Stimulated activated CD4-positive, alpha-beta T cell treated with anti-CD3 and anti-CD28 coated beads, Interleukin-12 subunit alpha, Interleukin-12 subunit beta, amount 100 ng/mL, for 4 hours (primary cell): ENCODE results near the gene SIVA1.

Source experiments
- DNase-seq: peaks from one replicate; pipeline ENCODE4 v3.0.0-alpha.2; 2020

The SIVA1 gene

DNA sequence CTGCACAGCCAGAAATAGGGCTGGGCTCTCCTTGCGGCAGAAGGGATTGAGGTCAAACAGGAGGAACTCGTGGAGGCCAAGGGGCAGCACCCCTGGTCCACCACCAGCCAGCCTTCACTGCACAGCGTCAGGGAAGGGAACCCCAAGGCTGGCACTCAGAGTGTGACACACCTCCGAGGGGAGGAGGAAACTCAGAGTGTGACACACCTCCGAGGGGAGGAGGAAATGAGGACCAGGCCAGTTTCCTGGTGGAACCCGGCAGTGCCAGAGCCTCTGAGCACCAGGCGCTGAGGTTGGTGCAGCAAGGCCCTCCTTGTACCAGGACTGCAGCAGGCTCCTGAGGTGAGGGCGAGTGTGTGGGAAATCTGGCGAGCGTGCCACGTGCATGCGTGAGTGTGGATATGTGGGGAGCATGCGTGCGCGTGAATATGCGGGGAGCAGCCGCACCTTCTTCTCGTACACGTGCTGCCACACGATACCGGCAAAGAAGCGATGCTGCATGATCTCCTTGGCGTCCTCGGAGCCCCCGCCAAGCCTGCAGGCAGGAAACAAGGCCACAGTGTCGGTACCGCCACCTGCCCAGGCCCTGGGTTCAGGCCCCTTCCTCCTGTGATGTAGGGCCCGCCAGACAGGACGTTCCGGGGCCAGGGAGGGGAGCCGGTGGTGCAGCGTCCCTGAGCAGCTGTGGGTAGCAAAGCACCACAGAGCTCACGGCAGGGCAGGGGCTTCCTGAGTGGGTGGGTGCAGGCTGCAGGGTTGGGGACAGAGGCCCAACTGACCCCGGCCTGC is 19.2 kb downstream of the SIVA1 start:
- no peak for DNase-seq

DNA sequence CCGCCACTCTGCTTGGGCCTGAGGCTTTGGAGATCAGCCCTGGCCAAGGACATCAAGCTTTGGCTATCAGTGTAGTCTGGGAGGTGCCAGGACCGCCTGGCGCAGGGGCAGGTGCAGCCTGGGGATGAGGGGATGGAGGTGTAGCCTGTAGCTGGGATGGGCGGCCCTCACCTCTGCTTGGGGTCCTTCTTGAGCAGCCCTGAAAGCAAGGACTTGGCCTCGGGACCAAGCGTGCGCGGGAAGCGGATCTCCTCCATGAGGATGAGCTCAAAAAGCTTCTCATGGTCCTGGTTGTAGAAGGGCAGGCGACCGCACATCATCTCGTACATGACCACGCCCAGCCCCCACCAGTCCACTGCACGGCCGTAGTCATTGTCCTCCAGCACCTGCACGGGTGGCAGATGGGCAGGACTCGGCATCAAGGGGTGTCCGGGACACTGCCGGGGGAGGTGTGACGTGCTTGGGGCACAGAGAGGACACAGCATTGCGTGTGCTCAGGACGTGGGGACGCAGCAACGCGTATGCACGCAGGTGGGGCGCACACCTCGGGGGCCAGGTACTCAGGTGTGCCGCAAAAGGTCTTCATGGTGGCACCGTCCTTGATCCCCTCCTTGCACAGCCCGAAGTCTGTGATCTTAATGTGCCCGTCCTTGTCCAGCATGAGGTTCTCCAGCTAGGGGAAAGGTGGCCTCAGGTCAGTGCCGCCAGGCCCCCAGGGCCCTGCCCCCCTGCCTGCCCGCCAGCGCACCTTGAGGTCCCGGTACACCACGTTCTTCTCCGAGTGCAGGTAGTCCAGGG is 20.0 kb downstream of the SIVA1 start:
- DNase-seq, result no peak

DNA sequence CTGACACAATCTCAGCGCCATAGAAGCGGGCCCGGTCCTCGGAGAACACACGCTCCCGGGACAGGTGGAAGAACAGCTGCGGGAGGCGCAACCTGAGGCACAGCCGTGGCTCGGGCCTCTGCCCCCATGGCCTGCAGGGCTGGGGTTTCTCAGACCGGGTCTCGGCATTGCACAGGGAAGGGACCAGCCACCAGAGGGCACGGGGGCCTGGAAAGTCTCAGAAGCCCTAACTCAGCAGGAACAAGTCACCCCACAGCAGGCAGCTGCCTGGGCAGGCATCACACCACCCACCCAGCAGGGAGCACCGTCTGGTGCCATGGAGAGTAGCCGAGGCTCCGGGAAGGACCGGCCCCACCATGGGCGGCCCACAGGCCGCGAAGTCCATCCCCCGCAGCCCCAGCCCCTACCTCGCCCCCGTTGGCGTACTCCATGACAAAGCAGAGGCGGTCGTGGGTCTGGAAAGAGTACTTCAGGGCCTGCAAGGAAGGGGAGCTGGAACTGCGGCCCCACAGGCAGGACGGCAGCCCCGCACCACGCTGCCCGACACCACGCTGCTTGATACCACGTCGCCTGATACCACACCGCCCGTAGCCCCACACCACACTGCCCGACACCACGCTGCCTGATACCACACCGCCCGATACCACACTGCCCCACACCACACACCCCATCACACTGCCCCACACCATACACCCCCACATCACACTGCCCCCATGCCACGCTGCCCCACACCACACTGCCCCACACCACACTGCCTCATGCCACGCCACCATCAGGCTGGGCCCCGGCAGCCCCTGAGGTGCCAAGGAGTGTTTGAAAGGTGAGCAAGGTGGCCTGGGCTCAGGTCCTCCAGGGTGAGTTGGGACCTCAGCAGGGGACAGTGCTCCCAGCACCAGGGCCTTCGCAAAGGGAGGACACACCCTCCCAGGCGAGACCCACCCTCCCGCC is 20.8 kb downstream of the SIVA1 start:
- no peak for DNase-seq

DNA sequence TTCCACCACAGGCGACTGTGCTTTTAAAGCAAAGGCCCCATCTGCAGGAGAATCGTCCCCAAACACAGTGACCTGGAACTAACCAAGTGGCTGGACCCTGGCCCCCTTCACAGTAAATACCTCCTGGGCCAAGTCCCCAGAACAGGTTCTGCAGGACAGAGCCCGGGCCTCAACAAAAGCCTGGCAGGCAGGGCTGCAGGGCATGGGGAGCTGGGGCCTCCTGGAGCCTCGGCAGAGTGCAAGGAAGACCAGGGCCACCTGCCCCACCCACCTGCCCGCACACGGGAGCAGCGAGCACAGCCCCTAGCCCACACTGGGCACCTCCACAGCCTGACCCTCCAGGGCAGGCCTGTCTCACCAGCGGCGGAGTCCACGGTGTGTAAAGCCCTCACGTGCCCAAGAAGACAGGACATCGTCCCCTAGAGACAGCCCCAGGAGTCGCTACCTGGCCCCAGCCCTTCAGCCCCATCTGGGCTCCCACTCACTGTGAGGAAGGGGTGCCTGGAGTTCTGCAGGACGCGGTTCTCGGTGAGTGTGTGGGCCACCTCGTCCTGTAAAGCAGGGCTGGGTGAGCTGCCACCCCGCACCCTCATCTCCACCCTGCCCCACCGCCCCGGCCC is 21.6 kb downstream of the SIVA1 start:
- no peak for DNase-seq

DNA sequence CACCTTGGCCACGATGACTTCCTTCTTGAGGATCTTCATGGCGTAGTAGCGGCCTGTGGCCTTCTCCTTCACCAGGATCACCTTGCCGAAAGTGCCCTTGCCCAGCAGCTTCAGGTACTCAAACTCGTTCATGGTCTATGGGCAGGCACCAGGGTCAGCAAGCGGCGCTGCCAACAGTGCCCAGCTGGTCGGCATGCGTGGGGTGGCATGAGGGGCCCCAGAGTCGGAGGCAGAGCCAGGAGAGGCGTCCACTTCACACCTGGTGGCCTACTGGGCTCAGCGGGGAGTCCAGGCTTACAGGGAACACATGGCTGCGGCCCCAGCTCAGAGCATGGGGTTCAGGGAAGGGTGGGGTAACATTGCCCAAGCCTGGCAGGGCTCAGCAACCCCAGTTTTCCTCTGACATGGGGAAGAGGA is 22.1 kb downstream of the SIVA1 start:
- DNase-seq, result no peak

DNA sequence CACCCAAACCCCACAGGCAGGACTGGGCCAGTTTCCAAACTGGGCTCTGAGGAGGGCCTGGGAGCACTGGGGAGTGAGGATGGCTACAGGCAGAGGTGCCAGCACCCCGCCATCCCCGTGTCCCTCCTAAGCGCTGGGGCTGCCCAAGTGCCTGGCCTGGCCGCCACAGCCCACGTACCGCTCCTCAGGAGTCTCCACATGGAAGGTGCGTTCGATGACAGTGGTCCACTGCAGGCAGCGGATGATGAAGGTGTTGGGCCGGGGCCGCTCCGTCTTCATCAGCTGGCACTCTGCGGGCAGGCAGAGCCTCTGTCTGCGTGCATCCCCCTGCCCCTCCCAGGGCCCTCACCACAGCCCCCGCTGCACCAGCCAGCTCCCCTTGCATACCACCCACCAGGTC is 23.5 kb downstream of the SIVA1 start:
- DNase-seq, result no peak

DNA sequence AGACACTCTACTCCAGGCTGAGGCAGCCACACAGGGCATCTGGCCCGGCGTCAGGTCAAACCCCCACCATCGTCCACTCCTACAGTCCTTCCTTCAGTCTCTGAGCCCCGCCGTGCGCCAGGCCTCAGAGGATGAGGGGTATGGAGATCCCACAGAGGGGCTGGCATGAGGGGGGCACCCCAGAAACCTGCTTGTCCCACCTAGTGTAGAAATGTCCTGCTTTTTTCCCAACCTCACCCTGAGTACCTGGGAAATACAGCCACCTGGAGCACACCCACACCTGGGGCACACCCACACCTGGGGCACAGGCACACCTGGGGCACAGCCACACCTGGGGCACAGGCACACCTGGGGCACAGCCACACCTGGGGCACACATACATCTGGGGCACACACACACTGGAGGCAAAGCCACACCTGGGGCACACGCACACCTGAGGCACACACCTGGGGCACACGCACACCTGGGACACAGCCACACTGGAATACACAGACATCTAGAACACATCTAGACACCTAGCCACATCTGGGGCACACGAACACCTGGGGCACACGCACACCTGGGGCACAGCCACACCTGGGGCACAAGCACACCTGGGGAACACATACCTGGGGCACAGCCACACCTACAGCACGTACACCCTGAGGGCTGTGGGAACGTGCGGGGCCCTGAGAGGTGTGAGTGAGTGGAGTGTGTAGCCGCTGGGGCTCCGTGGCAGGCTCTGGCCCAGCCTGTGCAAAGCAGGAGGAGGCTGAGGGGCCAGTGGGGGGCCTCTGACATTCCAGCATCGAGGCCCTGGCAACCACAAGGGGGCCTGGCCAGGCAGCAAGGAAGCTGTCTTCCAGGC is 24.2 kb downstream of the SIVA1 start:
- no peak for DNase-seq

DNA sequence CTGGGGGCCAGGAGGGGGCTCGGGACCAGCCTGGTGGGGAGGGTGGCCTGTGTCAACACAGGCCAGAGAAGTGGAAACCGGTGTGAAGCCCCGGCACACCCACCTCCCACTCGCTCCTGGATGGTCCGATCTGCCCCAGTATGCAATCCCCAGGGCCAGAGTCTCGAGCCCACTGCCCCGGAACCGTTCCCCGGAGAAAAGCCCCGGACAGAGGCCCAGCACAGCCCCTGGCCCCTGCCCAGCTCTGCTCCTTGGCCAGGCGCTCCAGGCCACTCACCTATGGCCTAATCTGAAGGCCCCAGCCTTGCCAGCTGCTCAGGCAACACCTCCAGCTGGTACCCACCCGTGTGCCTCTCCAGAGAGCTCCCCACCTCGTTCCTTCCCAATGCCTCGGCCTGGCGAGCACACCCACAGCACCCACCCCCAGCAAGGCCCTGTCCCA is 24.9 kb downstream of the SIVA1 start:
- DNase-seq, result no peak

DNA sequence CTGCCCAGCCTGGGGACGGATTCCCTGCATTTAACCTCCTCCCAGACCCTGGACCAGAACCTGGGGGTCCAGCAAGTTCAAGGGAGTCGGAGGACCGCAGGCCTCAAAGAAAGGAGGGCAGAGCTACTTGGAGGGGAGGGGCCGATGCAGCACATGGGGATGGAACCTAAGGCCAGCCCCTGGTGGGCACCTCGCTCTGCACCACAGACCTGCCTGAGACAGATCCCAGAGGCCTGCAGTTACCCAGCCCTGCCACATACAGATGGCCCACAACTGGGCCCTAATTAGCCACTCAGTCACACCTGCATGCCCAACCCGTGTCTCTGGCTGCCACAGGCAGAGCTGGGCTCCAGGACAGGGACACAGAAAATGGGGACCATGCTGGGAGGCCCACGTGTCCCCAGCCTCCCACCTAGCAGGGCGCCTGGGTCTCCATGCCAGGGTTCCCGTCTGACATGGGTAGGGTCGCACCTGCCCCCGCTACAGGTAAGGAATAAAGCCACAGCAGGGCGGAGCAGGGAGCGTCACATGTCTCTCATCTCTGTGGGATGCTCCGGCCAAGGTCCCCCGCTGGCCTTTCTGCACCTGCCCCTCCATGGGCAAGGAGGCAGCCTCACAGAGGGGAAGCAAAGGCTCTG is 25.9 kb downstream of the SIVA1 start:
- DNase-seq, result no peak

DNA sequence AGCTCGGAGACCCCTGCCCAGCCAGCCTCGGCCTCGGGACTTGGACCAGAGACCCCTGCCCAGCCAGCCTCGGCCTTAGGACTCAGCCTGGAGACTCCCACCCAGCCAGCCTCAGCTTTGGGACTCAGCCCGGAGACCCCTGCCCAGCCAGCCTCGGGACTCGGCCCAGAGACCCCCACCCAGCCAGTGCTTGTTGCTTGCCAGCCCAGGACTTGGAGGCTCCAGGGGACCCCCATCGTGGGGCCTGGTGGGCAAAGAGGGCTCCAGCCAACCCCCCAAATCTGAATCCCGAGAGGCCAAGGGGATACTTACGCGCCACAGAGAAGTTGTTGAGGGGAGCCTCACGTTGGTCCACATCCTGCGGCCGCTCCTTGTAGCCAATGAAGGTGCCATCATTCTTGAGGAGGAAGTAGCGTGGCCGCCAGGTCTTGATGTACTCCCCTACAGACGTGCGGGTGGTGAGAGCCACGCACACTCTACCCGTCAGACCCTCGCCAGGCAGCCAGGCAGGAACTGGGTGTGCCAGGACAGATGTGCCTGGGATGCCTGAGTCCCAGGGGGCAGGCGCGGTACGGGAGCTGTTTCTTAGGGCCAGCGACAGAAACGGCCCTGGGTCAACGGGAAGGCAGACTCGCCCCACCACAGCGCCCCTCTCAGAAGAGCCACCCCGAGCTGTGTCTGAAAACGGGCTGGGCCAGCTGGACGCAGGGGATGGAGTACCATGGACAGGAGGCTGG is 27.0 kb downstream of the SIVA1 start:
- DNase-seq, result no peak

DNA sequence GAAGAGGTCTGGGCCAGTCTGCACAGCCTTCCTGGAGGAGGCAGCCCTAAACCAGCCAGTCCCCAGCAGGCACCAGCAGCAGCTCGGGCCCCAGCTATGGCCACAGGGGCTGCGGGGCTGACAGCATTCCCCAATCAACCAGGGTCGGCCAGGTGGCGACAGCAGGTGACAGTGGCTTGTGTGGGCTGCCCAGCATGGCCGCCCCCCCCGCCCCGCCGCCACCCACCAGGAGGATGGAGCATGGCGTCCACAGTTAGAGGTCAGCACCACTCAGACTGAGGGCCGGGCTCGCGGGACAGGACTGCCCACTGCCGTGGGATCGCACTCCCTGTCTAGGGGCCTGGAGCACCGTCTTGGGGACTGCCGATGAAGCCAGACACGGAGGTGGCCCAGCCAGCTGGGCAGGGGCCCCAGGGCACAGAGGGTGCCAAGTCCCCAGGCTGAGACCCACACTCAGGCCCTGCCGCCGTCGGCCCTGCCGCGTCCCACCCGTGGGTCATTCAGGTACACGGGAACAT is 27.6 kb downstream of the SIVA1 start:
- DNase-seq, result no peak

DNA sequence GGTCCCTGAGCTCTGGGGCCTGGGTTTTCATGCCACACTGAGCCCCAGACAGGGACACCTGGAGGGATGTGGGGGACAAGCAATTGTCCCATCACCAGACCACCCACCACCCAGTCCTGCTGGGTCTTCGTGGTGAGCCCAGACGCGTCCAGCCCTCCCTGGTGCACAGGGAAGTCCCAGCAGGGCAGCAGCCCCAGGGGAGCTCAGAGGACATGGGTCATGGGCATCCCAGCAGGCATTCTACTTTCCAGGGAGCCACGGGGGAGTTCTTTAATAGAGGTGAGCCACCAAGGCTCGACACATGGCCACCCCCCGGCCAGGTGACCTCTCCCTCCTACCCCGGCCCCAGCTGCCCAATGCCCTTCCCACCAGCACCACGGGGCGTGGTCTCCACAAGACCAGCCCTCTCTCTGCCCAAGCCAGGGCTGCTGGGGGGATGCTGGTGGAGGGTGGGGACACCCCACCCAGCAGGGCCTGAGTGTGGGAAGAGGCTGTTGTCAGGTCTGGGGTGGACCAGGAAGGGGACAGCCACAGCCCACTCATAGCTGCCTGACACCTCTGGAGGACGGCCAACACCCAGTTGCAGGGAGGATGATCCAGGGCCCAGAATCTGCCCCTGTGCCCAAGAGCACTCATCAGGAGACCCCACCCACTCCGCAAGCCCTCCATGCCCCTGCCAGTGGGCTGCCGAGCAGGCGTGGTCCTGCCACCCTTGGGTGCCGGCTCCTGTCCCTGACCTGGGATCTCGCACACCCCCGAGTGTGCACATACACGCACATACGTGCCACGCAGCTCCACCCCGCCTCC is 28.5 kb downstream of the SIVA1 start:
- no peak for DNase-seq

DNA sequence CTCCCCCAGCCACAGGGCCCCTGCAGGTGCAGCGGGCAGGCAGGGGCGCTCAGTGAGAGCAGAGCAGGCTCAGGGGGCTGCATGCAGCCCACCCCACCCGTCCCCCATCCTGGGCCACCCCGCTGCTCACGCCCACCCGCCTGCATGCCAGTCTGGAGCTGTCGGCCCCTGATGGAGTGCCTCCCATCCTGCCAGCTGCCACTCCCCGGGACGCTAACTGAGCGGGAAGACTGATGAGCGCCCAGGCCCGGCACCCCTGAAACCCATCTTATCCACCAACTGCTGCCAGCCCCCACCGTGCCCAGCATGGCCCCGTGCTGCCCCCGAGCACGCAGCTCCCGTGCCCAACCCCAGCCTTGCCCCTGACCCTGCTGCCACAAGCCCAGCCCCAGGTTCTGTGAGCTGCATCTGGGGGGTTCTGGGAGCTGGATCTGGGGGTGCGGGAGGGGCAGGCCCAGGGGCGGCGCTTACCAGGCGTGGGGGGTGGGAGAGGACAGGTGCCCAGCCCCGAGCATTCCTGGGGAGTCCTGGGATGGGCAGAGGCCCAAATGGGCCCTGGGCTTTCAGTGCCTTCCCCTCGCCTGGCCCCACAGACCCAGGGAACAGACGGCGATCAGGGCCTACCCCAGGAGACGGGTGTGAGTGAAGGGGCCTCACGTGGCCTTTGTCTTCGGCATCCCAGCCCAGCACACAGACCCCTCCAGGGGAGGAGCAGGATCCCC is 29.3 kb downstream of the SIVA1 start:
- no peak for DNase-seq

DNA sequence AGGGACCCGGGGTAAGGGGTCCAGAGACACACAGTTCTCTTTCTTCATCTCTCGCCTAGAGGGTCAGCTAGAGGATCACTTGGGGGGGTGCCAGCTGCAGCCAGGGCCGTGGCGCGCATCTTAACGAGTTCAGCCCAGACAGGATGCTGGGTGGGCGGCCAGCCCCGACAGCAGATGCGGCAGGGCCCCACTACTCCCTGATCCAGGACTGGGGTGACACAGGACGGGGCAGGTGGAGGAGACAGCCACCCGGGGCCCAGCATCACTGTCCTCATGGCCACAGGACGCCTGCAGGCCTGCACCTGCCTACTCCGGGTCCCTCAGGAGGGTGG is 29.8 kb downstream of the SIVA1 start:
- no peak for DNase-seq

DNA sequence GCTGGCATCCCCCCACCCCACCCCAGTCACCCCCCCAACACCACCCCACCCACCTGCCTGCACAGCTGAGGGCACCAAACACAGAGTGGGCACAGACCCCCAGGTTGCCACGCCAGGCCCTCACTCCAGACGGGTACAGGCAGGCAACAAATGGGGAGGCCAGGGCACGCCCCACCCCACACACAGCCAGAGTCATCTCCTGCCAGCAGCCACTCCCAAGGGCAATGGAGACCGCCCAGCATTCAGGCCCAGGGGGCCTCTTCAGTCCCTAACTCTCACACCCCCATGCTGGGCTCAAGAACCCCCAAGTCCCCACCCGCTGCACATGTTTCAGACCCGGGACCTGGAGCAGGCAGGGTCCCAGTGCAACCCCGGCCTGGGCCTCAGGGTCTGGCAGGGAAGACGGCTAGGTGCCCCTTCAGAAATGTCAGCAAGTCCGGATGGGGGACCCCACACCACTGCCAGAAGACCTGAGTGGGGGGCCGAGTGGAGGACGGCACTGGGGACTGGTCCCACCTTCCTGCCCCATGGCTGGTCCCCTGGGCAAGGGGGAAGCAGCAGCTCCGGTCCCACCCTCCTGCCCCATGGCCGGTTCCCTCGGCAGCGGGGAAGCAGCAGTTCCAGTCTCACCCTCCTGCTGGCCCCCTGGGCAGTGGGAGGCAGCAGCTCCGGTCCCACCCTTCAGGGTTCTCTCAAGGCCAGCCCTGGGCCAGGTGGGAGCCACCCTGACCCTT is 30.7 kb downstream of the SIVA1 start:
- no peak for DNase-seq

DNA sequence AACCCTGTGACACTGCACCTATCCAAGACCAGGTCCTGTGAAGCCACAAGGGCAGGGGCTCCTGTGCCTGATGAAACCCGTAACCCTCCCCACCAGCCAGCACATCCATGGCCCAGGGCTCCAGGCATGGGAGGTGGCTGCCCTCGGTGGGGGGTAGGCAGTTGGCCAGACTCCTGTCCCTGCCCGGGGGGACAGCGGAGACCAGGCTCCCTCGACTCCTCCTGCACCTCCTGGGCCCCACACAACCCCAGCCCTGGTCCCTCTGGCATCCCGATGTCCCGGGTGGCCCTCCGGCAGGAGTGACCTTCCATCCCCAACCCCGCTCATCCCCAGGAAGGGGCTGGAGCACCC is 31.2 kb downstream of the SIVA1 start:
- DNase-seq, result no peak

DNA sequence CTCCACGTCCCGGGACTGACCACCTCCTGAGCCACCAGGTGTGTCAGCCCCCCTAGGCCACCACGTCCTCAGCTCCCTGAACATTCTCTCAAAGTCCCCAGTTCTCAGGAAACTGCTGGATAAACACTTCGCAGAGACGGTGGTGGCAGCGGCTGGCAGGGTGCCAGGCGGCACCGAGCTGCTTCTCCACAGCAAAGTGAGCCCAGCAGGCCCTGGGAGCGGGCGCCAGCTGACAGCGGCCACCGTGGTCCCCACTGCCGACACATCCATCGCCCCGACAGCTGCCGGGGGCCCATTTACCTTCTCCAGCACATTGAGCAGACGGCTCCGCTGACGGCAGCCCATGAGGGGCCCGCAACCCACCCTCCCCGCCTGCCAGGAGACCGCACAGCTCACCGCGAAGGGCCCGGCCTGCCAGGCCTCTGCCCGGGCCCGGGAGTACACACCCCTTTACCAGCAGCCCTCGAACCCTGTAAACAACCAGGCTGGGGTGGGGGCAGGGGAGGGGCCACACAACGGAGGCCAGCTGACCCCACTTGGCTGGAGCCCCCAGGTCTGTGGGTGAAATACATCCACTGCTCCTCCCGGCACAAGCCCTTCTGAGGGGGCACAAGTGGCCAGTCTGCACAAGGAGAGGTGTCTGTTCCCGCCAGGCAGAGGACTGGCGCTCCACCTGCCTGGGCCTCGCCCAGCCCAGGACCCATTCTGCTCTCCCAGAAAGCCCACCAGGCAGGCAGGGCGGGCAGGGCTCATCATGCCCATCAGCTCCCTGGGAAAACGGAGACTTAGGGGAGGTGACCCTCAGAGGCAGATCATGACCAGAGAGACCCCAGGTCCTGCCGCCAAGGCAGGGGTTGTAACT is 32.1 kb downstream of the SIVA1 start:
- DNase-seq, result no peak
